Brain microvascular endothelial cell (primary cell): Measurements from ENCODE around the gene EPHA3.

Experiments used
- DNase-seq: peaks from one replicate; pipeline ENCODE4 v3.0.0-alpha.2; 2020
- H3K27ac ChIP-seq: fragments of 250-450 bp; sonication (Bioruptor Pico); 2 replicates; pipeline ENCODE4 v1.5.1; 2020; ENCODE audit warnings: mild to moderate bottlenecking, moderate library complexity
- H3K27me3 ChIP-seq: fragments of 250-450 bp; sonication (Bioruptor Pico); replicated peaks from 2 replicates; pipeline ENCODE4 v1.5.1; 2020; ENCODE audit warnings: mild to moderate bottlenecking
- H3K36me3 ChIP-seq: fragments of 250-450 bp; sonication (Bioruptor Pico); replicated peaks from 2 replicates; pipeline ENCODE4 v1.5.1; 2020; ENCODE audit warnings: mild to moderate bottlenecking
- H3K4me3 ChIP-seq: 2 replicates; pipeline ENCODE4 v1.5.1; 2011; ENCODE audit warnings: low read depth, mild to moderate bottlenecking, control low read depth, low read length, moderate library complexity
- CTCF ChIP-seq: IDR thresholded peaks from 2 replicates; pipeline ENCODE4 v1.5.1; 2011; ENCODE audit warnings: low read depth, mild to moderate bottlenecking, moderate library complexity, low read length, control low read depth, inconsistent platforms; ENCODE audit errors: missing control alignments
- in situ Hi-C: cut with HindIII; loops from 2 replicates; pipeline ENCODE4 v1.10.0; 2017; ENCODE audit warnings: low sequenced_read_pairs, low pct_ligation_motif_present

The EPHA3 gene

GRCh38 chr3:89447243-89447642, 339.8 kb downstream of the EPHA3 start:
- DNase-seq: no peak
- Histone ChIP-seq H3K27me3 (no peaks in the 10 kb centered on the region), H3K36me3 (no peaks in the 10 kb centered on the region), H3K27ac (no peak overlapping the region), H3K4me3 (no peak overlapping the region)
- in situ Hi-C loops: no loop called here
- no peak for TF ChIP-seq CTCF

GRCh38 chr3:89449086-89449485, 341.7 kb downstream of the EPHA3 start:
- no peak overlapping the region for H3K4me3 ChIP-seq
- no peak overlapping the region for H3K27ac ChIP-seq

GRCh38 chr3:89452066-89452465, 344.6 kb downstream of the EPHA3 start:
- Histone ChIP-seq H3K27ac (no peak overlapping the region), H3K4me3 (no peak overlapping the region), H3K36me3 (no peaks in the 10 kb centered on the region), H3K27me3 (no peaks in the 10 kb centered on the region)
- TF ChIP-seq CTCF: no peak
- in situ Hi-C loops: no loop called here
- no peak for DNase-seq

More at GRCh38 chr3:89449086-89449485, 341.7 kb downstream of the EPHA3 start:
- no peak for TF ChIP-seq CTCF
- H3K36me3 ChIP-seq: no peaks in the 10 kb centered on the region
- DNase-seq: no peak
- in situ Hi-C loops: no loop called here
- H3K27me3 ChIP-seq: no peaks in the 10 kb centered on the region

GRCh38 chr3:89455240-89455639, 347.8 kb downstream of the EPHA3 start:
- H3K4me3 ChIP-seq: no peak overlapping the region
- no peak for DNase-seq
- in situ Hi-C loops: no loop called here
- TF ChIP-seq CTCF: no peak
- H3K27ac ChIP-seq: no peak overlapping the region
- no peaks in the 10 kb centered on the region for H3K36me3 ChIP-seq
- H3K27me3 ChIP-seq: no peaks in the 10 kb centered on the region

- DNase-seq: no peak
- in situ Hi-C loops: no loop called here
- H3K36me3 ChIP-seq: no peaks in the 10 kb centered on the region
- H3K27ac ChIP-seq: no peak overlapping the region
- H3K4me3 ChIP-seq: no peak overlapping the region
- no peak for TF ChIP-seq CTCF
- H3K27me3 ChIP-seq: no peaks in the 10 kb centered on the region
Observed at GRCh38 chr3:89467898-89468363, 360.5 kb downstream of the EPHA3 start.

- no peak for TF ChIP-seq CTCF
- Histone ChIP-seq H3K27me3 (no peaks in the 10 kb centered on the region), H3K4me3 (no peak overlapping the region), H3K36me3 (no peaks in the 10 kb centered on the region), H3K27ac (no peak overlapping the region)
- no peak for DNase-seq
- in situ Hi-C loops: no loop called here
Observed at GRCh38 chr3:89472101-89472500, 364.7 kb downstream of the EPHA3 start.
